Stomach (tissue), 9 donors: ENCODE data around the gene ZBTB42. TPM values are rescaled to one million over a fixed set of nuclear protein-coding genes. Genes with fewer than 3 reads are reported as not detected.
A peak's percentile ranks its signal among the peaks of the same experiment; 100 is the strongest.

Source experiments
- DNase-seq, 2 donors: peaks; one replicate each; pipeline versions ENCODE4 v3.0.0 to v3.0.0-alpha.2; 2013 to 2019
- H3K27ac ChIP-seq, 5 donors: fragments of 200-600 bp in 4 of 5; sonication (generic) in 4 of 5; one replicate each; pipeline ENCODE4 v1.5.1; 2013 to 2019; ENCODE audit warnings: mild to moderate bottlenecking in 1 of 5, moderate library complexity in 1 of 5
- H3K27me3 ChIP-seq, 3 donors: fragments of 200-600 bp; sonication (generic); one replicate each; pipeline ENCODE4 v1.5.1; 2017 to 2019; ENCODE audit warnings: mixed run types in 1 of 3
- H3K36me3 ChIP-seq, 4 donors: fragments of 200-600 bp; sonication (generic); 1 replicate in 3 of 4; 2 replicates in 1 of 4; pipeline ENCODE4 v1.5.1; 2016 to 2019
- H3K4me1 ChIP-seq, 4 donors: fragments of 200-600 bp; sonication (generic); one replicate each; pipeline ENCODE4 v1.5.1; 2016 to 2019
- H3K4me3 ChIP-seq, 4 donors: fragments of 200-600 bp; sonication (generic) in 3 of 4; one replicate each; pipeline ENCODE4 v1.5.1; 2016 to 2019; ENCODE audit warnings: mild to moderate bottlenecking in 1 of 4
- H3K9me3 ChIP-seq, 4 donors: fragments of 200-600 bp; sonication (generic); one replicate each; pipeline ENCODE4 v1.5.1; 2016 to 2019
- CTCF ChIP-seq, 7 experiments: fragments of 450-650 bp in 4 of 7; fragments of 200-600 bp in 3 of 7; sonication (generic) in 3 of 7; IDR thresholded peaks; one replicate each; pipeline ENCODE4 v1.5.1; 2016 to 2019; ENCODE audit warnings: antibody characterized with exemption in 7 of 7, control low read depth in 2 of 7, mild to moderate bottlenecking in 1 of 7
- EP300 ChIP-seq: sonication (generic); formaldehyde crosslinking; IDR thresholded peaks from one replicate; pipeline ENCODE4 v1.6.1; 2017; ENCODE audit warnings: antibody characterized with exemption
- POLR2A ChIP-seq, 4 donors: fragments of 450-650 bp; IDR thresholded peaks; one replicate each; pipeline ENCODE4 v1.6.1; 2016; ENCODE audit warnings: antibody characterized with exemption in 4 of 4, control low read depth in 2 of 4, mild to moderate bottlenecking in 1 of 4, moderate library complexity in 1 of 4
- POLR2AphosphoS5 ChIP-seq, 3 donors: sonication (generic); formaldehyde crosslinking; IDR thresholded peaks; one replicate each; pipeline ENCODE4 v1.6.1; 2016; ENCODE audit warnings: antibody characterized with exemption in 3 of 3
- WGBS, 5 donors: extraction: QIAGEN DNeasy Blood & Tissue Kit in 3 of 5; methylation state at CpG; one replicate each; pipeline versions ENCODE4 v1.1.5 to v1.1.7; 2013 to 2018; 5-methylcytosine and 5-hydroxymethylcytosine counted together
- intact Hi-C: fragments of 100-400 bp; cut with DNase I; formaldehyde crosslinking; loops from one replicate; pipeline ENCODE4 v1.15.1; 2023; ENCODE audit warnings: low total_unique reads
- polyA plus RNA-seq, 3 donors: library from polyadenylated mRNA; stranded (reverse); fragments of 200-250 nt; gene quantifications; one replicate each; pipeline ENCODE4 v1.2.3, GENCODE V29; 2013
- total RNA-seq, 5 donors: library from RNA; depleted of rRNA; stranded (reverse); fragments of >200 nt; gene quantifications; one replicate each; pipeline versions ENCODE4 v1.1.0 to v1.2.3, GENCODE V29; 2014 to 2016
- donor health status: healthy with polysubstance abuse.
- donor health status: Bipolar disorder and iron deficiency.
- donor health status: healthy.

ZBTB42 gene
- total and polyA plus RNA-seq, 8 donors, result 4.6 to 59.7 (median 6.7) TPM

GRCh38 chr14:104786726-104787675 is 13.9 kb upstream of the ZBTB42 start:
- TF ChIP-seq POLR2AphosphoS5 (IDR thresholded peaks at IDR 0.05), result no peak
- TF ChIP-seq EP300, result no peak
- no peak for TF ChIP-seq CTCF (IDR thresholded peaks at IDR 0.05)
- no peak for TF ChIP-seq POLR2A (IDR thresholded peaks at IDR 0.05)
- Histone ChIP-seq H3K4me3 (peak overlapping the region in 1 of 4 donors; percentile 13), H3K36me3 (peaks cover 23 to 73% (median 61%) of the 10 kb centered on the region in 4 donors), H3K9me3 (no peaks in the 10 kb centered on the region), H3K27me3 (no peaks in the 10 kb centered on the region), H3K27ac (peak overlapping the region in 3 of 5 donors; percentile 25 to 61 (median 35)), H3K4me1 (peaks cover 70 to 90% (median 86%) of the 10 kb centered on the region in 4 donors)
- intact Hi-C loops, result no loop called here
- DNase-seq, result no peak
- WGBS, 5 donors, result 53 to 69% (median 64%) methylated on average over 11 to 30 of the region's 30 CpGs

GRCh38 chr14:104787736-104788135 is 13.2 kb upstream of the ZBTB42 start:
- Histone ChIP-seq H3K9me3 (no peaks in the 10 kb centered on the region), H3K36me3 (peaks cover 23 to 71% (median 59%) of the 10 kb centered on the region in 4 donors), H3K4me1 (peaks cover 77 to 94% (median 93%) of the 10 kb centered on the region in 4 donors), H3K27me3 (no peaks in the 10 kb centered on the region), H3K27ac (peak overlapping the region in 2 of 5 donors; percentile 26 to 61), H3K4me3 (no peak overlapping the region)
- DNase-seq, result no peak
- intact Hi-C loops, result no loop called here
- TF ChIP-seq POLR2A (IDR thresholded peaks at IDR 0.05), result no peak
- no peak for TF ChIP-seq EP300
- no peak for TF ChIP-seq POLR2AphosphoS5 (IDR thresholded peaks at IDR 0.05)
- no peak for TF ChIP-seq CTCF (IDR thresholded peaks at IDR 0.05)
- 74 to 85% (median 77%) methylated on average over 6 to 7 of the region's 7 CpGs for WGBS, 5 donors

GRCh38 chr14:104788161-104788818 is 12.6 kb upstream of the ZBTB42 start:
- Histone ChIP-seq H3K9me3 (no peaks in the 10 kb centered on the region), H3K4me1 (peaks cover 83 to 99% (median 99%) of the 10 kb centered on the region in 4 donors), H3K4me3 (no peak overlapping the region), H3K36me3 (peaks cover 23 to 69% (median 56%) of the 10 kb centered on the region in 4 donors), H3K27ac (peak overlapping the region in 2 of 5 donors; percentile 26 to 61), H3K27me3 (no peaks in the 10 kb centered on the region)
- DNase-seq, result peak in 1 of 2 donors; percentile 42
- intact Hi-C loops, result no loop called here
- TF ChIP-seq CTCF (IDR thresholded peaks at IDR 0.05) (no peak), POLR2A (IDR thresholded peaks at IDR 0.05) (no peak), EP300 (no peak), POLR2AphosphoS5 (IDR thresholded peaks at IDR 0.05) (no peak)
- WGBS, 5 donors, result 74 to 83% (median 80%) methylated on average over 9 to 14 of the region's 14 CpGs
